ENCODE results near the gene ALG13. TPM values are rescaled to one million over a fixed set of nuclear protein-coding genes. Genes with fewer than 3 reads are reported as not detected.

Gene ALG13
- polyA plus RNA-seq, 1 experiment: 52.2 TPM

DNA sequence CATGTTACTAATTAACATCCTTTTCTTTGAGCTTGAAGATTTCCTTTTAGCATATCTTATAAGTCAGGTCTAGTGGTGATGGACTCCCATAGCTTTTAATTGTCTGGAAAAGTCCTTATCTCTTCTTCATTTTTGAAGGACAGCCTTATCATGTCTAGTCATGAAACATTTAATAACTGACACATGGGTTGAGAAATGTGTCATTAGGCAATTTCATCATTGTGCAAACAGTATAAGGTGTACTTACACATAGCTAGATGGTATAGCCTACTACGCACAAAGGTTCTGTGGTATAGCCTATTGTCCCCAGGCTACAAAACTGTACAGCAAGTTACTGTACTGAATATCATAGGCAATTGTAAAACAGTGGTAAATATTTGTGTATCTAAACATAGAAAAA, 34.5 kb upstream of the ALG13 start:
- DNase-seq (ENCODE audit: low read depth): no peak
- TF ChIP-seq, protein P1, sequence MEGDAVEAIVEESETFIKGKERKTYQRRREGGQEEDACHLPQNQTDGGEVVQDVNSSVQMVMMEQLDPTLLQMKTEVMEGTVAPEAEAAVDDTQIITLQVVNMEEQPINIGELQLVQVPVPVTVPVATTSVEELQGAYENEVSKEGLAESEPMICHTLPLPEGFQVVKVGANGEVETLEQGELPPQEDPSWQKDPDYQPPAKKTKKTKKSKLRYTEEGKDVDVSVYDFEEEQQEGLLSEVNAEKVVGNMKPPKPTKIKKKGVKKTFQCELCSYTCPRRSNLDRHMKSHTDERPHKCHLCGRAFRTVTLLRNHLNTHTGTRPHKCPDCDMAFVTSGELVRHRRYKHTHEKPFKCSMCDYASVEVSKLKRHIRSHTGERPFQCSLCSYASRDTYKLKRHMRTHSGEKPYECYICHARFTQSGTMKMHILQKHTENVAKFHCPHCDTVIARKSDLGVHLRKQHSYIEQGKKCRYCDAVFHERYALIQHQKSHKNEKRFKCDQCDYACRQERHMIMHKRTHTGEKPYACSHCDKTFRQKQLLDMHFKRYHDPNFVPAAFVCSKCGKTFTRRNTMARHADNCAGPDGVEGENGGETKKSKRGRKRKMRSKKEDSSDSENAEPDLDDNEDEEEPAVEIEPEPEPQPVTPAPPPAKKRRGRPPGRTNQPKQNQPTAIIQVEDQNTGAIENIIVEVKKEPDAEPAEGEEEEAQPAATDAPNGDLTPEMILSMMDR (IDR thresholded peaks at IDR 0.05; ENCODE audit: insufficient read depth, low read depth, low read length): no peak
- ChIA-PET CTCF (no interaction called here), POLR2A (no interaction called here)
- H3K4me3 ChIP-seq (ENCODE audit: low read depth, low read length): no peak overlapping the region
- no peaks in the 10 kb centered on the region for H3K36me3 ChIP-seq (ENCODE audit: control insufficient read depth, insufficient read depth, low read length)
- H3K27me3 ChIP-seq (ENCODE audit: control insufficient read depth, insufficient read depth, low read length): no peaks in the 10 kb centered on the region

DNA sequence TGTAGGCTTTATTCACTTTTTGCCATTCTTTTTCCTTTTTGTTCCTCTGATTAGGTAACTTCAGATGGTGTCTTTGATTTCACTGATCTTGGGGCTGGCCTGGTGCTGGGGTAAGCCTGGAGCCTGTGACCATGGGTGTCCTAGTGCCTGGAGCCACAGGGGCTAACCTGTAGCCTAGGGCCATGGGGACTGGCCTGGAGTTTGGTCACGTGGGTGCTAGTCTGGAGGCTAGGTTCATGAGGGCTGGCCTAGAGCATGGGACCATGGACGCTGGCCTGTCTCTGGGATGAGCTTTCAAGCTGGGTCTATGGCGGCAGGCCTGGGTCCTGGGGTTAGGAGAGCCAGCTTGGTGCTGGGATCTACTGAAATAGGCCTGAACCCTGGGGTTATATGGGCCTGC, 32.2 kb upstream of the ALG13 start:
- Histone ChIP-seq H3K36me3 (ENCODE audit: control insufficient read depth, insufficient read depth, low read length) (no peaks in the 10 kb centered on the region), H3K27me3 (ENCODE audit: control insufficient read depth, insufficient read depth, low read length) (no peaks in the 10 kb centered on the region), H3K4me3 (ENCODE audit: low read depth, low read length) (no peak overlapping the region)
- TF ChIP-seq, protein P1 (IDR thresholded peaks at IDR 0.05; ENCODE audit: insufficient read depth, low read depth, low read length): no peak
- DNase-seq (ENCODE audit: low read depth): no peak
- ChIA-PET POLR2A (no interaction called here), CTCF (interaction anchor here (0.8 kb wide), 1 partner anchor 15 kb away, joined by 3 read pairs; no protein-coding TSS in a partner anchor)

DNA sequence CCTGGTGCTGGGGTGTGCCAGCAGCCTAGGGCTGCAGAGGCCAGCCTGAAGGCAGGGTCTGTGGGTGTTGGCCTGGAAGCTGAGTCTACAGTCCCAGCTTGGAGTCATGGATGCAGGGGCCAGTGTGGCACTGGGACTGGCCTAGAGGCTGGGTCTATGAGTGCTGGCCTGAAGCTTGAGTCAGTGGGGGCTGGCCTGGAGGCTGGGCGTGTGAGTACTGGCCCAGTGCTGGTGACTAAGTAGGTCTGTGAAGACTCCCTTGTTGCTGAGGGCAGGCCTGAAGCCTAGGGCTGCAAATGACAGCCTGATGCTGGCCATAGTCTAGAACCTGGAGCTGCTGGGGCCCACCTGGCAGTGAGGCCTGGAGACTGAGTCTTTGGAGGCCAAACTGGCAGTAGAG, 31.3 kb upstream of the ALG13 start:
- CTCF ChIA-PET: interaction anchor here (0.6 kb wide), 1 partner anchor 443 kb away, joined by 3 read pairs; no protein-coding TSS in a partner anchor
- Histone ChIP-seq H3K27me3 (ENCODE audit: control insufficient read depth, insufficient read depth, low read length) (no peaks in the 10 kb centered on the region), H3K36me3 (ENCODE audit: control insufficient read depth, insufficient read depth, low read length) (no peaks in the 10 kb centered on the region), H3K4me3 (ENCODE audit: low read depth, low read length) (no peak overlapping the region)
- DNase-seq (ENCODE audit: low read depth): no peak
- TF ChIP-seq, protein P1 (IDR thresholded peaks at IDR 0.05; ENCODE audit: insufficient read depth, low read depth, low read length): no peak
- POLR2A ChIA-PET: no interaction called here

DNA sequence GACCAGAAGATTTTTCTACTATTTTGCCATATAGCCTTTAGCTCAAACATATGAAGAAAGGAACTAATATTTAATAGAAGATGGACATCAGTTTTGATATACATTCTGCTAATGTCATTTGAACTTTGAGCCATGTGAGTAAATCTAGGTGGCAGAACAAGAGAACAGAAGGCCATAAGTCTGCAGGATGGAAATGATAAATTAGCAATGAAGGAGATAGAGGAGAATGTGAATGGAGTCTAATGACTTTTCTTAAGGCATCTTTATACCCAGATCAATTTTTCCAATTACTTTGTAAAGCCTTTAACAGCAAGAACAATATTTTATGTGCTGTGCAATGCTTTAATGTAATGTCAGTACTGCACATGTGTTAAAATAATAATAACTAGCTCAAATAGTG, 30.1 kb upstream of the ALG13 start:
- H3K36me3 ChIP-seq (ENCODE audit: control insufficient read depth, insufficient read depth, low read length): no peaks in the 10 kb centered on the region
- TF ChIP-seq, protein P1 (IDR thresholded peaks at IDR 0.05; ENCODE audit: insufficient read depth, low read depth, low read length): no peak
- ChIA-PET POLR2A (no interaction called here), CTCF (no interaction called here)
- H3K27me3 ChIP-seq (ENCODE audit: control insufficient read depth, insufficient read depth, low read length): no peaks in the 10 kb centered on the region
- no peak for DNase-seq (ENCODE audit: low read depth)
- no peak overlapping the region for H3K4me3 ChIP-seq (ENCODE audit: low read depth, low read length)

DNA sequence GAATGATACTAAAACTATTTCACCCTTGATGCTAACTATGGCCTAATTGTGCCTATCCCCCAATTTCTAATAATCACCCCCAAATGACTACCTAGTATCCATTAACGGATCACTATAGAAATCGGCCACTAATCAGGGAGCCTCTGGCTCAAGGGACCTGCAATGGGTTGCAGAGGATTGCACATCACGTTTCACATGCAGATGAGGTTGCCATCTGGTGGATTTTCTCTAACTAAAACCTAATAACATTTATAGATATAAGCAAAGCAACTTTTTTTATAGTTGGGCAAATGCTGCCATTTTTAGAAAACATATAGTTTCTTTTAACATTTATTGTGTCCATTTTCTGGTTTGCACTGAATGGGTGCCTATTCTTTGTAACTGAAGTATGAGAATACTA, 28.3 kb upstream of the ALG13 start:
- Histone ChIP-seq H3K27me3 (ENCODE audit: control insufficient read depth, insufficient read depth, low read length) (no peaks in the 10 kb centered on the region), H3K36me3 (ENCODE audit: control insufficient read depth, insufficient read depth, low read length) (no peaks in the 10 kb centered on the region), H3K4me3 (ENCODE audit: low read depth, low read length) (no peak overlapping the region)
- ChIA-PET CTCF (no interaction called here), POLR2A (no interaction called here)
- TF ChIP-seq, protein P1 (IDR thresholded peaks at IDR 0.05; ENCODE audit: insufficient read depth, low read depth, low read length): no peak
- DNase-seq (ENCODE audit: low read depth): no peak

Measured in BJ (cell line).